Kidney (tissue), 14 donors: ENCODE data around the gene SMIM35. TPM values are rescaled to one million over a fixed set of nuclear protein-coding genes. Genes with fewer than 3 reads are reported as not detected.
"Not testable (repeated sequence)": the region's sequence is repeated elsewhere in the genome, so short reads cannot be mapped to it uniquely, and the experiment has no call there.

Experiments
- DNase-seq, 5 donors: peaks; one replicate each; pipeline ENCODE4 v3.0.0-alpha.2; 2013 to 2020
- FAIRE-seq: peaks from 2 replicates; lab custom pipeline; 2012; peaks lifted over from hg19 to GRCh38; lab: Jason Lieb, UNC
- H3K27ac ChIP-seq, 2 donors: one replicate each; pipeline ENCODE4 v1.7.0; 2013; ENCODE audit warnings: low read depth in 2 of 2, low read length in 2 of 2, inconsistent platforms in 1 of 2
- H3K27me3 ChIP-seq: one replicate; pipeline ENCODE4 v1.7.1; 2013; ENCODE audit warnings: low read length, inconsistent platforms; ENCODE audit not compliant: control insufficient read depth, insufficient read depth
- H3K36me3 ChIP-seq, 3 donors: one replicate each; pipeline versions ENCODE4 v1.7.0 to v1.7.1; 2013; ENCODE audit warnings: low read length in 3 of 3, control low read depth in 1 of 3, inconsistent platforms in 1 of 3; ENCODE audit not compliant: insufficient read depth in 3 of 3, control insufficient read depth in 2 of 3
- H3K4me1 ChIP-seq, 3 donors: one replicate each; pipeline versions ENCODE4 v1.7.0 to v1.7.1; 2013; ENCODE audit warnings: low read length in 3 of 3, inconsistent platforms in 1 of 3, low read depth in 1 of 3; ENCODE audit not compliant: control insufficient read depth in 2 of 3, insufficient read depth in 2 of 3
- H3K4me3 ChIP-seq, 3 donors: one replicate each; pipeline versions ENCODE4 v1.7.0 to v1.8.1; 2013; ENCODE audit warnings: low read length in 3 of 3, control low read depth in 1 of 3, inconsistent platforms in 1 of 3
- H3K9ac ChIP-seq, 3 donors: one replicate each; pipeline versions ENCODE4 v1.7.0 to v1.7.1; 2013; ENCODE audit warnings: low read length in 3 of 3, control low read depth in 1 of 3, inconsistent platforms in 1 of 3
- H3K9me3 ChIP-seq, 3 donors: one replicate each; pipeline versions ENCODE4 v1.7.0 to v1.7.1; 2013; ENCODE audit warnings: low read length in 3 of 3, control low read depth in 1 of 3, inconsistent platforms in 1 of 3; ENCODE audit not compliant: control insufficient read depth in 2 of 3, insufficient read depth in 1 of 3
- CTCF ChIP-seq: IDR thresholded peaks from 3 replicates; pipeline ENCODE4 v1.5.1; 2012; ENCODE audit warnings: mild to moderate bottlenecking, moderate library complexity, borderline replicate concordance; ENCODE audit not compliant: insufficient read depth; ENCODE audit errors: extremely low read depth
- intact Hi-C: fragments of 100-400 bp; cut with DNase I; formaldehyde crosslinking; loops from one replicate; pipeline ENCODE4 v1.11.1; 2022
- polyA plus RNA-seq: library from polyadenylated mRNA; stranded (reverse); fragments of 350-450 nt; fragmentation: Illumina TruSeq; extraction: RNeasy Lipid Tissue Mini Kit (QIAGEN cat#74804); gene quantifications from one replicate; pipeline ENCODE4 v1.2.3, GENCODE V29; 2014; ENCODE audit warnings: low read depth, low replicate concordance; ENCODE audit not compliant: insufficient read depth
- total RNA-seq: library from RNA; stranded (reverse); fragmentation: NEBNext Ultra II Directional; extraction: Animal tissue kit (Norgen Biotek cat#: 25700); gene quantifications from one replicate; pipeline ENCODE4 v1.2.1, GENCODE V29; 2021
- donor health status: control.
- donor health status: control.
- donor health status: control.
- donor health status: control.
- donor health status: control.
- donor health status: DM: yes; HTN: yes; CAD: no.
- donor health status: Normal renal cell carcinoma (clear cell type).

Gene SMIM35
- total and polyA plus RNA-seq, 2 donors from 2014 or later, result 0.80 TPM; not detected in 1

- Histone ChIP-seq H3K27ac (no peak overlapping the region), H3K9me3 (no peaks in the 10 kb centered on the region), H3K36me3 (no peaks in the 10 kb centered on the region), H3K27me3 (no peaks in the 10 kb centered on the region), H3K9ac (no peak overlapping the region), H3K4me1 (no peaks in the 10 kb centered on the region), H3K4me3 (no peak overlapping the region)
- no peak for FAIRE-seq
- DNase-seq, result no peak
- TF ChIP-seq CTCF, result no peak
- intact Hi-C loops, result no loop called here
Measured at GRCh38 chr11:117979481-117980211, 107.1 kb downstream of the SMIM35 start.

- Histone ChIP-seq H3K9me3 (no peaks in the 10 kb centered on the region), H3K4me3 (no peak overlapping the region), H3K4me1 (no peaks in the 10 kb centered on the region), H3K9ac (no peak overlapping the region), H3K27me3 (no peaks in the 10 kb centered on the region), H3K27ac (no peak overlapping the region), H3K36me3 (no peaks in the 10 kb centered on the region)
- FAIRE-seq (no peak), DNase-seq (no peak)
- no peak for TF ChIP-seq CTCF
- intact Hi-C loops, result no loop called here
Measured at GRCh38 chr11:117978991-117979390, 107.8 kb downstream of the SMIM35 start.

GRCh38 chr11:117978291-117978910 is 108.4 kb downstream of the SMIM35 start:
- H3K36me3 ChIP-seq, intact Hi-C loops, H3K4me1 ChIP-seq, DNase-seq, H3K9me3 ChIP-seq, H3K9ac ChIP-seq, FAIRE-seq, H3K27ac ChIP-seq, H3K27me3 ChIP-seq, H3K4me3 ChIP-seq: not testable (repeated sequence)

- H3K36me3 ChIP-seq, H3K9me3 ChIP-seq, H3K4me3 ChIP-seq, H3K4me1 ChIP-seq, H3K27ac ChIP-seq, DNase-seq, FAIRE-seq, H3K27me3 ChIP-seq, H3K9ac ChIP-seq, intact Hi-C loops: not testable (repeated sequence)
Measured at GRCh38 chr11:117977612-117978264, 109.0 kb downstream of the SMIM35 start.
